Measurements from ENCODE around the gene CBX6. TPM values are rescaled to one million over a fixed set of nuclear protein-coding genes. Genes with fewer than 3 reads are reported as not detected.

CBX6 gene
- total and polyA plus RNA-seq, 10 of the 15 experiments (the other 5 are each of a cell fraction or from before 2014, with no cell fraction given): 3.6 to 142 (median 37.4) TPM

DNA sequence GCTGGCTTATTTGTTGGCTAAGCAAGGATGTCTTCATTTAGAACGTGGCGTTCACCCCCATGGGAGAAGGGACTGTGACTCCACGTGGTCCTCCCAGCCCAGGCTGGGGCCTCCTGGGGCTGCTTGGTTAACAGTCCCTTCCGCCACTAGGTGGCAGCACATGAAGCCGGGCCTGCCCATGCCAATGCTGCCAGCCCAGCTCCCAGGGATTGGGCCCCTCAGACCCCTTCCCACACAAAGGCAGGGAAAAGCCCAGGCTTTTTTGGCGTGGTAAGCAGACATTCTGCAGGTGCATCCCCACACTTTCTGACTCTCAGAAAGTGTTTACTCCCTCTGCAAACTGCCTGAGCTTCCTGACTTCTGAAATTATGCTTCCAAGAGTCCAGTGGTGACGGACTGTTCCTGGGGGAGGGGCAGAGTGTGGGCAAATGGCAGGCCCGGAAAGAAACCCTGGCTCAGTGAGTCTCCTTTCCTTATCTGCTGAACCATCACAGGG is 3.1 kb downstream of the CBX6 start (continued):
- TF ChIP-seq USF2 (IDR thresholded peaks at IDR 0.05; ENCODE audit: borderline replicate concordance, low read depth, low read length) (no peak), E4F1 (IDR thresholded peaks at IDR 0.05; ENCODE audit: borderline replicate concordance, partially characterized antibody) (no peak), EZH2 (IDR thresholded peaks at IDR 0.05; ENCODE audit: borderline replicate concordance, control insufficient read depth, low read depth, low read length) (no peak), BCL11A (IDR thresholded peaks at IDR 0.05; ENCODE audit: low read depth, low read length) (no peak), JUNB (IDR thresholded peaks at IDR 0.05) (no peak), KLF5 (IDR thresholded peaks at IDR 0.05; ENCODE audit: partially characterized antibody) (no peak), TCF12 (IDR thresholded peaks at IDR 0.05; ENCODE audit: low read depth, low read length) (no peak), NRF1 (conservative IDR thresholded peaks at IDR 0.05; ENCODE audit: low read depth, low read length) (no peak), ZNF24 (IDR thresholded peaks at IDR 0.05) (no peak), MEF2A (IDR thresholded peaks at IDR 0.05; ENCODE audit: insufficient read depth, low read depth, low read length) (no peak), CREM (IDR thresholded peaks at IDR 0.05; ENCODE audit: low read depth) (no peak), POU2F2 (IDR thresholded peaks at IDR 0.05; ENCODE audit: borderline replicate concordance, low read depth, low read length) (0 out of 3 replicates have a peak, but pooled peaks have one; percentile 3), SUZ12 (IDR thresholded peaks at IDR 0.05; ENCODE audit: unreplicated experiment) (no peak), ZNF274 (IDR thresholded peaks at IDR 0.05; ENCODE audit: insufficient read depth, insufficient read length) (no peak), EGR1 (IDR thresholded peaks at IDR 0.05; ENCODE audit: borderline replicate concordance in 1 of 2, low read depth in 2 of 2, low read length in 2 of 2) (no peak), YY1 (IDR thresholded peaks at IDR 0.05; ENCODE audit: low read depth, low read length) (peak; percentile 66; the same call in 1 of the 2 replicates), CBX5 (IDR thresholded peaks at IDR 0.05; ENCODE audit: low read depth) (no peak)
- TF ChIP-seq, protein P1, sequence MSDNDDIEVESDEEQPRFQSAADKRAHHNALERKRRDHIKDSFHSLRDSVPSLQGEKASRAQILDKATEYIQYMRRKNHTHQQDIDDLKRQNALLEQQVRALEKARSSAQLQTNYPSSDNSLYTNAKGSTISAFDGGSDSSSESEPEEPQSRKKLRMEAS (IDR thresholded peaks at IDR 0.05; ENCODE audit: low read depth, low read length): peak; percentile 82; the same call in 1 of the 2 replicates
- TF ChIP-seq, protein P2, sequence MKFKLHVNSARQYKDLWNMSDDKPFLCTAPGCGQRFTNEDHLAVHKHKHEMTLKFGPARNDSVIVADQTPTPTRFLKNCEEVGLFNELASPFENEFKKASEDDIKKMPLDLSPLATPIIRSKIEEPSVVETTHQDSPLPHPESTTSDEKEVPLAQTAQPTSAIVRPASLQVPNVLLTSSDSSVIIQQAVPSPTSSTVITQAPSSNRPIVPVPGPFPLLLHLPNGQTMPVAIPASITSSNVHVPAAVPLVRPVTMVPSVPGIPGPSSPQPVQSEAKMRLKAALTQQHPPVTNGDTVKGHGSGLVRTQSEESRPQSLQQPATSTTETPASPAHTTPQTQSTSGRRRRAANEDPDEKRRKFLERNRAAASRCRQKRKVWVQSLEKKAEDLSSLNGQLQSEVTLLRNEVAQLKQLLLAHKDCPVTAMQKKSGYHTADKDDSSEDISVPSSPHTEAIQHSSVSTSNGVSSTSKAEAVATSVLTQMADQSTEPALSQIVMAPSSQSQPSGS (IDR thresholded peaks at IDR 0.05; ENCODE audit: low read length): no peak
- TF ChIP-seq, protein P3, sequence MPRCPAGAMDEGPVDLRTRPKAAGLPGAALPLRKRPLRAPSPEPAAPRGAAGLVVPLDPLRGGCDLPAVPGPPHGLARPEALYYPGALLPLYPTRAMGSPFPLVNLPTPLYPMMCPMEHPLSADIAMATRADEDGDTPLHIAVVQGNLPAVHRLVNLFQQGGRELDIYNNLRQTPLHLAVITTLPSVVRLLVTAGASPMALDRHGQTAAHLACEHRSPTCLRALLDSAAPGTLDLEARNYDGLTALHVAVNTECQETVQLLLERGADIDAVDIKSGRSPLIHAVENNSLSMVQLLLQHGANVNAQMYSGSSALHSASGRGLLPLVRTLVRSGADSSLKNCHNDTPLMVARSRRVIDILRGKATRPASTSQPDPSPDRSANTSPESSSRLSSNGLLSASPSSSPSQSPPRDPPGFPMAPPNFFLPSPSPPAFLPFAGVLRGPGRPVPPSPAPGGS (IDR thresholded peaks at IDR 0.05; ENCODE audit: borderline replicate concordance, insufficient read depth, low read depth, low read length, poor library complexity, severe bottlenecking): no peak
- TF ChIP-seq, protein P4, sequence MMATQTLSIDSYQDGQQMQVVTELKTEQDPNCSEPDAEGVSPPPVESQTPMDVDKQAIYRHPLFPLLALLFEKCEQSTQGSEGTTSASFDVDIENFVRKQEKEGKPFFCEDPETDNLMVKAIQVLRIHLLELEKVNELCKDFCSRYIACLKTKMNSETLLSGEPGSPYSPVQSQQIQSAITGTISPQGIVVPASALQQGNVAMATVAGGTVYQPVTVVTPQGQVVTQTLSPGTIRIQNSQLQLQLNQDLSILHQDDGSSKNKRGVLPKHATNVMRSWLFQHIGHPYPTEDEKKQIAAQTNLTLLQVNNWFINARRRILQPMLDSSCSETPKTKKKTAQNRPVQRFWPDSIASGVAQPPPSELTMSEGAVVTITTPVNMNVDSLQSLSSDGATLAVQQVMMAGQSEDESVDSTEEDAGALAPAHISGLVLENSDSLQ (IDR thresholded peaks at IDR 0.05): no peak
